Fibroblast of lung (primary cell): ENCODE measurements around the gene SLC44A1.

Source experiments
- EZH2 ChIP-seq: IDR thresholded peaks from 2 replicates; pipeline ENCODE4 v1.5.1; 2012; ENCODE audit warnings: low read length, control low read depth, mild to moderate bottlenecking; ENCODE audit errors: missing control alignments
- TF ChIP-seq, protein P1 (sequence below), 2 donors: IDR thresholded peaks in 1 of 2; conservative IDR thresholded peaks in 1 of 2; 1 replicate in 1 of 2; 2 replicates in 1 of 2; pipeline ENCODE4 v1.5.1; 2011 to 2012; ENCODE audit warnings: low read length in 2 of 2, control low read depth in 1 of 2, inconsistent platforms in 1 of 2, low read depth in 1 of 2, mild to moderate bottlenecking in 1 of 2

DNA sequence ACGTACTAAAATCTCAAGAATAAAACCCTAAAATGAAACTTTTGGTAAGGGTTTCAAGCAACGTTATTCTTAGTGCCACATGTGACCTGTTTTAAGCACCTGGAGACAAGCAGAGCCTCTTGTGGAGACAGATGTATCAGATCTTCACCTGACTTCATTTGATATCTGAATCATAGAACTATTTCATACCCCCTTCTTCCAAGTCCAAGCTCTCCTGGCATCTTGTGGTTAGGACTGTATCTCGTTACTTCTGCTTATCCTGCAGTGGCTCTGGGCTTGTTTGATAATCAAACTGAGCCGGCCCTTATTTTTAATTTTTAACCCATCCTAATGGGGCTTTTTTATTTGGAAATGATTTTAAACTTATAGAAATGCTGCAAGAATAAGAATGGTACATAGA lies 192.3 kb downstream of the SLC44A1 start:
- TF ChIP-seq, protein P1, sequence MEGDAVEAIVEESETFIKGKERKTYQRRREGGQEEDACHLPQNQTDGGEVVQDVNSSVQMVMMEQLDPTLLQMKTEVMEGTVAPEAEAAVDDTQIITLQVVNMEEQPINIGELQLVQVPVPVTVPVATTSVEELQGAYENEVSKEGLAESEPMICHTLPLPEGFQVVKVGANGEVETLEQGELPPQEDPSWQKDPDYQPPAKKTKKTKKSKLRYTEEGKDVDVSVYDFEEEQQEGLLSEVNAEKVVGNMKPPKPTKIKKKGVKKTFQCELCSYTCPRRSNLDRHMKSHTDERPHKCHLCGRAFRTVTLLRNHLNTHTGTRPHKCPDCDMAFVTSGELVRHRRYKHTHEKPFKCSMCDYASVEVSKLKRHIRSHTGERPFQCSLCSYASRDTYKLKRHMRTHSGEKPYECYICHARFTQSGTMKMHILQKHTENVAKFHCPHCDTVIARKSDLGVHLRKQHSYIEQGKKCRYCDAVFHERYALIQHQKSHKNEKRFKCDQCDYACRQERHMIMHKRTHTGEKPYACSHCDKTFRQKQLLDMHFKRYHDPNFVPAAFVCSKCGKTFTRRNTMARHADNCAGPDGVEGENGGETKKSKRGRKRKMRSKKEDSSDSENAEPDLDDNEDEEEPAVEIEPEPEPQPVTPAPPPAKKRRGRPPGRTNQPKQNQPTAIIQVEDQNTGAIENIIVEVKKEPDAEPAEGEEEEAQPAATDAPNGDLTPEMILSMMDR (conservative IDR thresholded peaks at IDR 0.05 in 1 of 2, IDR thresholded peaks at IDR 0.05 in 1 of 2; ENCODE audit: low read depth in 1 of 2, low read length in 2 of 2): no peak
- no peak for TF ChIP-seq EZH2
